ENCODE measurements around the gene TCL1A.
"Not testable (repeated sequence)": the region's sequence is repeated elsewhere in the genome, so short reads cannot be mapped to it uniquely, and the experiment has no call there.

TCL1A gene

DNA sequence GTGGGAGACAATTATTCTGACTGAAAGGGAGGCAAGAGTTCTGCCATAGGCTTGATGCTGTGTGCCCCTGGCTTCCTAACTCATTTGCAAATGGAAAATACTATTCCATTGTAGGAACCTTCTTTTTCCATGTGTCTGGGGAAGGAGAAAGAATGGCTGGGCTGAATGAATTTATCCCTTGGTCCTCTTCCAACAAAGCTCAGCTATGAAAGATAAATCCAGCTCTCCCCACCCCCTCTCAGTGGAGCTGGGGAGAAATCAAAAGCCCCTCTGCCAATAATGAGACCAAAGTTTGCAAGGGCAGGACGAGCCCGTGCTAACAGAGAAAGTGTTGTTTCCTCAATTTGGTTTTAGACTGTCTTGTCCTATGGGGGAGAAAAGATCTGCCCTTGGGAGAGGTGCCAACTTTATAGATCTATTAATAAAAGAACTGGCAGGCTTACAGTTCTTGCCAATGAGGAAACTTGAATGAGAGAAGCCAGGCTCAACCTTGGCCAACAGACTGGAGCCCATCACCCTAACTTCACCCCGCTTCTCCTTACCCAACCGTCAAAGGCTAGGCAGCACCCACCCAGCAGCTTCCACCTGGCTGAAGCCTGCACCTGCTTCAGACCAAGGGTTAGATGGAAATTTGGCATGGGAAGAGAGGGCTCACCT is 36.6 kb downstream of the TCL1A start:
- no peak for DNase-seq (ENCODE audit: low spot score)
- FAIRE-seq: no peak

DNA sequence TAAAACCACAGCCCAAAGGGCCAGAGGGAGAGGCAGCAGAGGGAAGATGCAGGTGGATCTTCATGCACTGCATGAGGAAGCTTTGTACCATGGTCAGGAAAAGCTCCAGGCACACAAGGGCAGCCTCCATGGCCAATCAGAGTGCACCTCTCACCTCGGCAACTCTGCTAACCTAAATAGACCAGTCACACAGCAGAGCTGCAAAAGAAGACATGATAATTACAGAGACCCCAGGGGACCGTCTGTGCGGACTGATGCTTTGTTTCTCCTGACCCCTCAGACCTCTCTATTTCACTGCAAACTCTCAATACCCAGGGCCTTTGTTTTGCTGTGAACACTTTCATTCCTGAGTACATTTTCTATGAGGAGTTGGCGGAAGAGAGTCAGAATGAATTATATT is 38.4 kb downstream of the TCL1A start:
- DNase-seq (ENCODE audit: low spot score) (no peak), FAIRE-seq (no peak)

DNA sequence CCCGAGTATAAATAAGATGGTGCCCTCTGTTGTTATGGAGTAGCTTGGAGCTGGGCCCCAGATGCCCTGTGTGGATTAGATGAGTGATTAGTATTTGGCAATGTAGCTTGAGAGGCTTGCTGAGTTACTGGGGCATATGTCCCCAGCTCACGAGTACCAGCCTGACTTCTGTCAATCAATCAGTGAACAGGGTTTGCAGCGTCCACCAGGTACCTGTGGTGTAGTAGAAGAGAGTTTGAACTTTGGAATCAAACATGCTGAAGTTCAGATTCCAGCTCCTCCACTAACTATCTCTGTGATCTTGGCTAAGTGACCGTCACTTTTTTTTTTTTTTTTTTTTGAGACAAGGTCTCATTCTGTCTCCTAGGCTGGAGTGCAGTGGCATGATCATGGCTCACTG is 39.3 kb downstream of the TCL1A start:
- no peak for DNase-seq (ENCODE audit: low spot score)
- no peak for FAIRE-seq

DNA sequence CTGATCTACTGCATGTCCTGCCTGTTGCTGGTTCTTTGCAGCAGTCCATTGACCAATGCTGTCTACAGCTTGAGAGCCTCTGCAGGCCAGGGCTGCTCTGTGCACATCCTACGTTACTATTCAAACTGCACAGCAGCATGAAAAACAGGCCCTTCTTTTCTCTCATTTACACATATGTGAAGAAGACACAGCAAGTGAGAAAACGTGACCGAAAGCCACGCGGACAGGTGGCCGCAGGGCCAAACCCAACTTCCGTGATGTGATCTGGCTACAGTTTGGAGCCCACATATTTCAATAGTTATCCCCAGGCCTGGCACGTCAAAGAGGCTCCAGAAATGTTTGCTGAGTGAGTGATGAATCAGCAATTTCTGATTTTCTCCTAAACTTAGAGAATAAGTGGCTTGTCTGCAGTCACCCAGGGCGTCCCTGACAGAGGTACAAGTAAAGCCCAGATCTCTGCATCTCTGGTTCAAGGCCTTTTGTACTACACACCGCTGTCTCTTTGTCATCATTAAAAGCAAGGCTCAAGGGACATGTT is 45.6 kb downstream of the TCL1A start:
- FAIRE-seq (no peak), DNase-seq (ENCODE audit: low spot score) (no peak)

DNA sequence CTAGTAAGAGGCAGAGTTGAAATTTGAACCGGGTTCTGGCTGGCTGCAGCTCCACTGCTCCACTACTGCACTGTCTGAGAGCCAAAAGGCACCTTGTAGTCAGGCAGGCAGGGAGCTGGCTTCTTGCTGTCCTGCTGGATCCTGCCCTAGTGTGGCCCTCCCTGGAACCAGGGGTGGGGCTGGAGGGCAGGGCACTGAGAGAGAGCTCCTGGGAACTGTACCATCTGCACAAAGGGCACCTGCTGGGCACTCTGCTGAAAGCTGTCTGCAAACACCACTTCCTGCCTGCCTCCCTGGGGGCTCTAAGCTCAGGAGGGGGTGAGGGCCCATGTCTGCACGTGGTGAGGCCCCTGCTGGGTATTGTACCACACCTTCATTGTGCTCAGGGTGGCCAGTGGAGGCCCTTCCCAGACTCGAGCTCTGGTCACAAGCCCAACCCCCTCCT is 46.7 kb downstream of the TCL1A start:
- FAIRE-seq (no peak), DNase-seq (ENCODE audit: low spot score) (no peak)

DNA sequence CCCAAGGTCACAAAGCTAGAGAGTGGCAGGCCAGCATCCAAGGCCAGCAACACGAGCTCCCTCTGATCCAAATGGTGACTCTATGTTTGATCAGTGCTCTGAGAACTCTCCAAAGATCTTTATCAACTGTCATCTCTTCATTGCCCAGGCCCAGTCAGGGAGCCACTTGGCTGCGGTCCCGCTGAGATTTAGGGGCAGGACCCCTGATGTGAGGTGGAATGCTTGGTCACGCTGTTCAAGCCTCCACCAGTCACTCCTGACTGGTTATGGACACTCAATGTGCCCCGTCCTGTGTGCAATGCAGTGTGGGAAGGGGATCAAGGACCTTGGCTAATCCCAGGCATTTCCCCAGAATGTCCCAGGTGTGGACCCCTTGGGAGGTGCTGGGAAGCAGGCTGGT is 47.5 kb downstream of the TCL1A start:
- FAIRE-seq (no peak), DNase-seq (ENCODE audit: low spot score) (no peak)

DNA sequence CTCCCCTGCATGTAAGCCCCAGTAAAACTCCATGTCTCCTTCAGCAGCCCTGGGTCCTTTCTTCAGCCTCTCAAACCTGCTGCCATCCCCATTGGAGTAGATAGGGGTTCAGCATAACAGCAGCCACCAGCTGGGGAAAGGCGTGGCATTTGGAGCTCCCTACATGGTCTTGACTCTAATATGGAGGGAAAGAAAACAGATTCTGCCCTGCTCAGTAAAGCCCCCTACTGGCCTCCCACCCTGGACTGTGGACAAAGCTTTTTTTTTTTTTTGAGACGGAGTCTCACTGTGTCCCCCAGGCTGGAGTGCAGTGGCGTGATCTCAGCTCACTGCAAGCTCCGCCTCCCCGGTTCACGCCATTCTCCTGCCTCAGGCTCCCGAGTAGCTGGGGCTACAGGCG is 48.4 kb downstream of the TCL1A start:
- not testable (repeated sequence) for FAIRE-seq; DNase-seq (ENCODE audit: low spot score)

DNA sequence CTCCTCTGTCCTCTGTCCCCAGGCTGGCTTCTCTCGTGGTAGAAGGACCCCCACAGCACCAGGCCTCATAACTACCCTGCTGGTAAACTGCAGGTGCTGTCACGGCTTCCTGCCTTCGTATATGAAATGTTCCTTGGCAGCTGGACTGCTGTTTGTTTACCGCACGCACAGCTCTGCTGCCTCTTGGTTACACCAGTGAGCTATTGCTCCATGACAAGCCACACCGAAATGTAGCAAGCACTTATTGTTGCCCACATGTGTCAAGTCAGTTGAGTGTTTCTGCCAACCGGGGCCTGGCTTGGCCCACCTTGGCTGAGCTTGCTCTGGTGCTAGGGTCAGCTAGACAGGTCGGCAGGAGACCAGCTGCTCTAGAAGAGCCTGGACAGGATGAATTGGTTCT is 49.4 kb downstream of the TCL1A start:
- FAIRE-seq (no peak), DNase-seq (ENCODE audit: low spot score) (no peak)

DNA sequence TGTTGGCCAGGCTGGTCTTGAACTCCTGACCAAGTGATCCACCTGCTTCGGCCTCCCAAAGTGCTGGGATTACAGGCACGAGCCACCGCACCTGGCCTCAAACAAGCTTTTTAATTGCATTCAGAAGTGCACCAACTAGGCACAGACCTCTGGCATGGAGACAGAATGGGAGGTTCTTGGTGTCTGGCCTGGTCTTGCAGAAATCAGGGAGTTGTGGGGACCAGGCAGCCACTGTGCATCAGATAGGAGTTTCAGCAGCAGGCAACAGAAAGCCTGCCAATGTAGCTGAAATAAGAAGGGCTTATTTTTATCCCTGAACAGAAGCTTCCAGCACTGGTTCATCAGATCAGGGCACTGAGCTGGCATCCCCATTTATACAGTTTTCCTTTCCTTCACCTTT is 49.9 kb downstream of the TCL1A start:
- FAIRE-seq (no peak), DNase-seq (ENCODE audit: low spot score) (no peak)

DNA sequence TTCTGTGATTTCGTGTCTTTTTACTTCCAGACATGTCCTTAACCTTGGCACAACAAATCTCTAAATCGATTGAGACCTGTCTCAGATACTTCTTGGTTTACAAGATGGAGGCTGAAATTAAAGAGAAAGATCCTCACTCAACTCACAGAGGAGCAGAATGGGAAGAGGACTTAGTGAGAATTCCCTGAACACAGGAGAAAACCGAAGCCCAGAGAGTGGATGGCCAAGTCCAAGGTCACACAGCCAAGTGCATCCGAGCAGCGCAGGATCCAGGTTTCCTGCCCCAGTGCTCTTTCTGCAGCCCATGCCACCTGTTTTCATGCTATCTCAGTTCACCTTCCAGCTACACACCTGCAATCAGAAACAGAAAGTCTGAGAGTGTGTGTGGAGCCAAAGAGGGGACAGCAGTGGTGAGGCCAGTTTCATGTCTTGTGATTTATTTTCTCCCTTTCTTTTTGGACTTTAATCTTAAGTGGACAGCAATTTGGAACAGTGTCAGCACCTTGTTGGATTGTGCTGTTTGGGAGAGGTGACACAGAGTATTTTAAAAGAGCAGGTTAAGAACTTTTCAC is 50.6 kb downstream of the TCL1A start:
- DNase-seq (ENCODE audit: low spot score): no peak
- FAIRE-seq: no peak

DNA sequence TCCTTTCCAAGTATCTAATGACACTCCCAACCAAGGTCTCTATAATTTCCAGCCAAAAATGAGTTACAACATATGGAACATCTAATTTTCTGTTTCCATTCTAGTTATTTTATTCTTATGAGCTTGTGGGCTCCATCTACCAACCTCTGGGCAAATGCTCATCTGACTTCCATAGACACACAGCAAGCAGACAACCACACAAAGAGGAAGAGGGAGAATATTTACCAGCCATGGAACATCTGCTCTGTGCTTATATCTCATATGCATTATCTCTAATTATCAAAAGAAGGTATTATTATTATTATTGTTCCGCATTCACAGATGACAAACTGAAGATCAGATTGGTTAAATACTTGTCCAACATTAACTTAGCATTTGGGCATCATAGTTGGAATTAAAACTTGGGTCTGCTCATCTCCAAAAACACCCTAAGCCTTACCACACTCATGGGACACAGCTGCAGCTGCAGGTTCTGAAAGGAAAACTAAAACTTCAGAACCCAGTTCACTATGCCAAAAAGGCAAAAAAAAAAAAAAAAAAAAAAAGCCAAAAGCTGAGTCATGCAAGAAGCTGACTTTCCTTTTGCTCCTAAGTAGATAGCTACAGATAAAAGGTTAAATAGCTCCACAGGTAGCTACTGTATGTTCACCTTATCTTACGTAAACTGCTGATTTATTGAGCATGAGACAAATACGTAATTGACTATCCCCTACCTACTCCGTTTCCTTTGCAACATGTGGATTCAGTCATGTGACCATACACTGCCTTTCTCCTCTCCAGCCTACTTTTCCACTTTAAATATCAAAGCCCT is 51.3 kb downstream of the TCL1A start:
- FAIRE-seq (no peak), DNase-seq (ENCODE audit: low spot score) (no peak)

DNA sequence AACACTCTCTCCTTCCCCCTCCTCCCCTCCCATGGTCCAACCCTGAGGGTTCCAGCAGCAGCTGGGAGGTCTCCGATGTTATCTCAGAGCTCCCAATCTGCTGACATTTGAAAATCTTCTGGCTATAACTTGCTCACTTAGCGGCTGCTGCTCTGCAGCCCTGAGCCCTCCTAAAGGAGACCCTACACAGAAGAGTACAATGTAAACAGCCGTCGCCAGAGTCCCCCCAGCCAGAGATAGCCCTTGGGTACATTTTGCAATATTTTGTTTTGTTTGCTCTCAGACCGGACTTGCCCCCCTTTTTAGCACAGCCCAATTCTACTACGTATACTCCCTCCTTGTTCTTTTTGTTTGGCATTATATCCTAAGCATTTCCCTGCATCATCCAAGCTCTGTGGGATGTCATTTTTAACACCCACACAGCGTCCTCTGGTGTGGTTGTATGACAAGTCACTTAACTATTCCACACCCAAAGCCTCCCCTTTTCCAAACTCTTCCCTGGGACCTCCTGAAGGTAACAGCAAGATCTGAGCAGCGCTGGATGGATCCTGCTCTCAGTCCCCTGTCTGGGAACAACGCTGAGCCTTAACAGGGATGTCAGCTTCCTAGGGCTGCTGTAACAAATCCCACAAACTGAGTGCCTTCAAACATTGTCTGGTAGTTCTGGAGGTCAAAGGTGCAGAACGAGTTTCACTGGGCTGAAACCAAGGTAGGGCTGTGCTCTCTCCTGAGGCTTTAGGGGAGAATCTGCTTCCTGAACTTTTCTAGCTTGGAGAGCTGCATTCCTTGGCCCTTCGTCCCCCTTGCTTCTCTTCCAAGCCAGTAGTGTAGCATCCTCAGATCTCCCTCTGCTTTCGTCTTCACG is 53.0 kb downstream of the TCL1A start:
- DNase-seq (ENCODE audit: low spot score) (no peak), FAIRE-seq (no peak)

DNA sequence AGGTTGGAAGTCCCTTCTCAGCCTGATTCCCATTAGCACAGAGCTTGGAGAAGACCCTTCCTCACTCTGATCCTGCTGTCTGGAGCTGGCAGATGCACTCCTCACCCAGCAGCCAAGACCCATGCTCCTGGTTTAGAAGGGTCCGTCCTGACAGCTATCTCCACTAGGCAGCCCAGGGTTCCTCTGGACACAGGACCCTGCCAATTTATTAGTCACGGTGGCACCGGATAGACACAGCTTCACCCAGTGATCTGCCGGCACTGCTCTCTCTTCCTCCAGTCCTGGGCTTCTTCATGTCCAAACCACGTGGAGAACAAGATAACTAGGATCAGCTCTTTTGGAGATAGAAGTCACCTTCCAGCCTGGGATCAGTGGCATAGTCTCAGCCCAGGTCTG is 53.9 kb downstream of the TCL1A start:
- DNase-seq (ENCODE audit: low spot score): no peak

More for the DNA sequence above, 53.9 kb downstream of the TCL1A start:
- no peak for FAIRE-seq
